Effector memory CD4-positive, alpha-beta T cell (primary cell): ENCODE measurements around the gene DHRS2.

Experiments
- DNase-seq, 3 donors: peaks; one replicate each; pipeline ENCODE4 v3.0.0-alpha.2; 2020
- H3K27ac ChIP-seq: 2 replicates; pipeline ENCODE4 v1.7.0; 2013; ENCODE audit warnings: mild to moderate bottlenecking, low read length, moderate library complexity; ENCODE audit not compliant: insufficient read depth, poor library complexity, severe bottlenecking
- H3K27me3 ChIP-seq: replicated peaks from 2 replicates; pipeline ENCODE4 v1.7.0; 2013; ENCODE audit warnings: mild to moderate bottlenecking, low read length; ENCODE audit not compliant: insufficient read depth, control insufficient read depth, poor library complexity, severe bottlenecking
- H3K36me3 ChIP-seq: 2 replicates; pipeline ENCODE4 v1.7.0; 2013; ENCODE audit warnings: mild to moderate bottlenecking, low read length, moderate library complexity; ENCODE audit not compliant: control insufficient read depth, insufficient read depth
- H3K4me1 ChIP-seq: 2 replicates; pipeline ENCODE4 v1.7.0; 2013; ENCODE audit warnings: low read length, mild to moderate bottlenecking; ENCODE audit not compliant: control insufficient read depth, insufficient read depth, poor library complexity, severe bottlenecking
- H3K4me3 ChIP-seq: 2 replicates; pipeline ENCODE4 v1.7.0; 2013; ENCODE audit warnings: low read length, low read depth, mild to moderate bottlenecking; ENCODE audit not compliant: insufficient read depth, poor library complexity, severe bottlenecking
- H3K9me3 ChIP-seq: 2 replicates; pipeline ENCODE4 v1.7.0; 2013; ENCODE audit warnings: mild to moderate bottlenecking, low read length, moderate library complexity; ENCODE audit not compliant: control insufficient read depth

DHRS2 gene

GRCh38 chr14:23646648-23647549 lies 10.7 kb downstream of the DHRS2 start:
- Histone ChIP-seq H3K36me3 (no peaks in the 10 kb centered on the region), H3K27ac (no peak overlapping the region), H3K9me3 (no peaks in the 10 kb centered on the region), H3K4me3 (no peak overlapping the region), H3K4me1 (no peaks in the 10 kb centered on the region), H3K27me3 (no peaks in the 10 kb centered on the region)
- no peak for DNase-seq

DNA sequence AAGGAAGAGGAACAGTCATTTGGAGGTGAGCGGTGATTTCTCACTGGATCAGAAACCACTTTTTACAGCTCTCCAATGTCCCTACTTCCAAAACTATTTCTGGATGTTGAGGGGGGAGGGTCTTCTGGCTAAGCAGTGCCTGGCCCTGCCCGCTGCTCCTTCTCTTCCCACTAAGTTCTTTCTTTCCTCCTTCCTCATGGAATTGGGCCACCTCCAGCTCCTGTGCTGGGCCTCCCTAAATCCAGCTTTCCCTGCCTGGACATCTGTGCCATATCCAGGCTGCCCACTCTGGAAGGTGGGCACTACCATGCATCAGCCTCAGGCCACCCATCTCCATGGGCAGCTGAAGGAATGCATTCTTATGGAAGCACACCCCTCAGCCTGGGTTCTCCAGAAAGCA lies 11.5 kb downstream of the DHRS2 start:
- no peaks in the 10 kb centered on the region for H3K27me3 ChIP-seq
- no peak overlapping the region for H3K4me3 ChIP-seq
- no peaks in the 10 kb centered on the region for H3K9me3 ChIP-seq
- no peaks in the 10 kb centered on the region for H3K36me3 ChIP-seq
- no peaks in the 10 kb centered on the region for H3K4me1 ChIP-seq
- no peak overlapping the region for H3K27ac ChIP-seq
- DNase-seq, result no peak

DNA sequence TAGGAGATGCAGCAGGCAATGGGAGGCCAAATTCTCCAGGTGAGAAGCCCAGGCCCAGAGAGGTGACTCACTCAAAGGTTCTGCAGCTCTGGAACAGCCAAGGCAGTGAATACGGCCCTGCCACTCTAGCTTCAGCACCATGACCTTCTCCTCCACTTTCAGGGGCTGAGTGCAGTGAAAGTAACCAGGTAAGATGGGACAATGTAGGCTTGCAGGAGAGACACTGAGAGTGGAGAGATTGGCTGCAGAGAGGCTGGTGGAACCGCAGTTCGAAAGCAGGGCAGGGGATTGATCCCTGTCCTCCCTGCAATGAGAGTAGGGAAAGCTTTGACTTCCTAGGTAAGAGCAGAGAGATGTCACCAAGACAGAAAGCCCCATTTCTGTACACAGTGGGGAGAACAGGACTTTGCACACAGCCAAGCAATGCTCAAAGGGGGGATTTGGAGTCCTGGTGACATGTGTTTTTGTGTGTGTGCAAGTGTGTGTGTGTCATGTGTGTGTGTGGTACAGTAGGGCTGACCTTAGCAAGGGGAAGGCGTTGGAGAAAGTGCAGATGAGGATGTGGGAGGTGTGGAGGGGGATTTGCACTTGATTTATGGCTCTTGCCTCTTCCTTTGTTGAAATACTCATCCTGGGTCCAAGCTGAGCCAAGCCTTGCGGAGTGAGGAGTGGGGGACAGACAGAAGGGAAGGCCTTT lies 12.7 kb downstream of the DHRS2 start:
- Histone ChIP-seq H3K9me3 (no peaks in the 10 kb centered on the region), H3K36me3 (no peaks in the 10 kb centered on the region), H3K27ac (no peak overlapping the region), H3K4me3 (no peak overlapping the region), H3K27me3 (no peaks in the 10 kb centered on the region), H3K4me1 (no peaks in the 10 kb centered on the region)
- no peak for DNase-seq

GRCh38 chr14:23650506-23650905 lies 14.3 kb downstream of the DHRS2 start:
- no peak for DNase-seq
- Histone ChIP-seq H3K27ac (no peak overlapping the region), H3K4me1 (no peaks in the 10 kb centered on the region), H3K36me3 (no peaks in the 10 kb centered on the region), H3K27me3 (no peaks in the 10 kb centered on the region), H3K9me3 (no peaks in the 10 kb centered on the region), H3K4me3 (no peak overlapping the region)

DNA sequence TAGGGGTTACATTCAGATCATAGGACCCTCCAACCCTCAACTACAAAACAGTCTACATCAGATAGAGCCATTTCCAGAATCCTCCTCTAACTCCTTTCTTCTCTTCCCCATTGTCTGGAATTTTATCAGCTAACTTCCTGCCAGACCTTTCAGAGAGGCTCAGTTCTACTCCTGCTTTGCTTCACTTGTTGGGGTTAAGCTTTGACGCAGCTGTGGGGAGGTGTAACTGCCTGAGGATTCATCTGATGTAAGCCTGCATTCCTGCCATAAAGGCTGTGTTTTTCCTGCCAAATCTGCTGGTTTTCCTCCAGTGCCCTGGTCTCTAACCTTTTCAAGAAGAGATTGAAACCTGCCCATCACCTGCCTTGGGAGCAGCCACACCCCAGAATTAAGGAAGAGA lies 16.9 kb downstream of the DHRS2 start:
- H3K36me3 ChIP-seq, result no peaks in the 10 kb centered on the region
- no peak overlapping the region for H3K4me3 ChIP-seq
- no peak for DNase-seq
- no peaks in the 10 kb centered on the region for H3K9me3 ChIP-seq
- no peaks in the 10 kb centered on the region for H3K4me1 ChIP-seq
- no peaks in the 10 kb centered on the region for H3K27me3 ChIP-seq
- no peak overlapping the region for H3K27ac ChIP-seq

DNA sequence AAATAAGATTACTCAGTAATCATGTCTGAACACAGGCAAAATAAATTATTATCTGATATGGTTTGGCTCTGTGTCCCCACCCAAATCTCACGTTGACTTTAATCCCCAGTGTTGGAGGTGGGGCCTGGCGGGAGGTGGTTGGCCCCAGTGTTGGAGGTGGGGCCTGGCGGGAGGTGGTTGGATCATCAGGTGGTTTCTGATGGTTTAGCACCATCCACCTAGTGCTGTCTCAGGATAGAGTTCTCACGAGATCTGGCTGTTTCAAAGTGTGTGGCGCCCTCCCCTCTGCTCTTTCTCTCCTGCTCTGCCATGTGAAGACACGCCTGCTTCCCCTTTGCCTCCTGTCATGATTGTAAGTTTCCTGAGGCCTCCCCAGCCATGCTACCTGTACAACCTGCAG lies 18.1 kb downstream of the DHRS2 start:
- DNase-seq, result no peak
- Histone ChIP-seq H3K27ac (no peak overlapping the region), H3K36me3 (no peaks in the 10 kb centered on the region), H3K4me3 (no peak overlapping the region), H3K27me3 (no peaks in the 10 kb centered on the region), H3K9me3 (no peaks in the 10 kb centered on the region), H3K4me1 (no peaks in the 10 kb centered on the region)

GRCh38 chr14:23657959-23658470 lies 21.9 kb downstream of the DHRS2 start:
- H3K4me1 ChIP-seq, result no peaks in the 10 kb centered on the region

GRCh38 chr14:23660290-23661226 lies 24.4 kb downstream of the DHRS2 start:
- H3K4me3 ChIP-seq, result no peak overlapping the region
- DNase-seq, result no peak
- H3K4me1 ChIP-seq, result no peaks in the 10 kb centered on the region
- H3K36me3 ChIP-seq, result no peaks in the 10 kb centered on the region
- H3K9me3 ChIP-seq, result no peaks in the 10 kb centered on the region
- no peaks in the 10 kb centered on the region for H3K27me3 ChIP-seq
- H3K27ac ChIP-seq, result no peak overlapping the region

More at GRCh38 chr14:23657959-23658470, 21.9 kb downstream of the DHRS2 start:
- Histone ChIP-seq H3K9me3 (no peaks in the 10 kb centered on the region), H3K36me3 (no peaks in the 10 kb centered on the region), H3K4me3 (no peak overlapping the region), H3K27me3 (no peaks in the 10 kb centered on the region), H3K27ac (no peak overlapping the region)
- no peak for DNase-seq

DNA sequence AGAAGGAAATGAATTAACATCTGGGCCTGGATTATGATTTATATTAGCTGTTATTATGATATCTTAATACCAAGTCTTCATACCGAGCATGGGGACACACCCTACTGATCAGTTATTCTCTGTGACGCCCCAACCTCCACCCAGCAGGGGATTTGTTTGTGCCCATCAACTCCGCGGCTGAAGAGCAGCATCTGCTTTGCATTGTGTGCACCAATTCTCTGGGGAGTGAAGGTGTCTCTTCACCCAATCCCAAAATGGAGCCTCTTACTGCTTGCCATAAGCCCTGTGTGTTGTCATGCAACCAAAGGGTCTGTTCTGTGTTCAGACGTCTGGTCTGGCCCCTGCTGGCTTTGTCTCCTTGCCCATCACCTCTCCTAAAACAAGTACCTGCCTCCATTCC lies 25.4 kb downstream of the DHRS2 start:
- Histone ChIP-seq H3K9me3 (no peaks in the 10 kb centered on the region), H3K36me3 (no peaks in the 10 kb centered on the region), H3K4me3 (no peak overlapping the region), H3K4me1 (no peaks in the 10 kb centered on the region), H3K27me3 (no peaks in the 10 kb centered on the region), H3K27ac (no peak overlapping the region)
- no peak for DNase-seq
